ENCODE measurements around the gene TBC1D22A.

DNA sequence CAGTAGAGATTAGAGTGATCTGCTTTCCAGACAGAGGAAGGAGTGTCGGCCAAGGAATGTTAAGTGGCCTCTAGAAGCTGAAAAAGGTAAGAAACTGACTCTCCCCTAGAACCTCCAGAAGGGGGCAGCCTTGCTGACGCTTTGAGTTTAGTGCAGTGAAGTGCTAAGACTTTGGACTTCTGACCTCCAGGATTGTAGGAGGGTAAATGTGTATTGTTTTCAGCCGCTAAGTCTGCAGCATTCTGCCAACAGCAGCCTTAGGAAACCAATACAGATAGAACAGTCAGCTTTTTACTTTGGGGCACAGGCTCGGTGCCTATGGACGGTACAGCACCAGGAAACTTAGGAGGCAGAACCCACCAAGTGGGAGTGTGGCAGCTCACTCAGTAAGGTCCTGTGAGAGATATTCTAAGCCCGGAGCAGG is 3.6 kb upstream of the TBC1D22A start:
- TF ChIP-seq POLR2A (IDR thresholded peaks at IDR 0.05), result no peak
- TF ChIP-seq, protein P1, sequence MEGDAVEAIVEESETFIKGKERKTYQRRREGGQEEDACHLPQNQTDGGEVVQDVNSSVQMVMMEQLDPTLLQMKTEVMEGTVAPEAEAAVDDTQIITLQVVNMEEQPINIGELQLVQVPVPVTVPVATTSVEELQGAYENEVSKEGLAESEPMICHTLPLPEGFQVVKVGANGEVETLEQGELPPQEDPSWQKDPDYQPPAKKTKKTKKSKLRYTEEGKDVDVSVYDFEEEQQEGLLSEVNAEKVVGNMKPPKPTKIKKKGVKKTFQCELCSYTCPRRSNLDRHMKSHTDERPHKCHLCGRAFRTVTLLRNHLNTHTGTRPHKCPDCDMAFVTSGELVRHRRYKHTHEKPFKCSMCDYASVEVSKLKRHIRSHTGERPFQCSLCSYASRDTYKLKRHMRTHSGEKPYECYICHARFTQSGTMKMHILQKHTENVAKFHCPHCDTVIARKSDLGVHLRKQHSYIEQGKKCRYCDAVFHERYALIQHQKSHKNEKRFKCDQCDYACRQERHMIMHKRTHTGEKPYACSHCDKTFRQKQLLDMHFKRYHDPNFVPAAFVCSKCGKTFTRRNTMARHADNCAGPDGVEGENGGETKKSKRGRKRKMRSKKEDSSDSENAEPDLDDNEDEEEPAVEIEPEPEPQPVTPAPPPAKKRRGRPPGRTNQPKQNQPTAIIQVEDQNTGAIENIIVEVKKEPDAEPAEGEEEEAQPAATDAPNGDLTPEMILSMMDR (IDR thresholded peaks at IDR 0.05), result peak; percentile 25 to 50 (median 46)
